SU-DHL-6 (cell line): ENCODE data around the gene DEDD.

Experiments used
- CTCF ChIP-seq: fragments of 200-600 bp; sonication (generic); IDR thresholded peaks from one replicate; pipeline ENCODE4 v1.5.1; 2017; ENCODE audit warnings: antibody characterized with exemption, mild to moderate bottlenecking, low read length, moderate library complexity; ENCODE audit not compliant: insufficient read depth, poor library complexity, severe bottlenecking
- EZH2phosphoT487 ChIP-seq: fragments of 200-600 bp; sonication (generic), shearing (Covaris generic); conservative IDR thresholded peaks from 2 replicates; pipeline ENCODE4 v1.6.1; 2018; ENCODE audit warnings: mild to moderate bottlenecking, antibody characterized with exemption, low read length, moderate library complexity, mixed read lengths

- TF ChIP-seq CTCF, result no peak
- TF ChIP-seq EZH2phosphoT487, result no peak
These were observed 40.5 kb downstream of the DEDD start for GRCh38 chr1:161091796-161092507.
